Measurements from ENCODE around the gene TAS1R1. TPM values are rescaled to one million over a fixed set of nuclear protein-coding genes. Genes with fewer than 3 reads are reported as not detected.

The TAS1R1 gene
- total RNA-seq, 4 donors from 2014 or later, result not detected

DNA sequence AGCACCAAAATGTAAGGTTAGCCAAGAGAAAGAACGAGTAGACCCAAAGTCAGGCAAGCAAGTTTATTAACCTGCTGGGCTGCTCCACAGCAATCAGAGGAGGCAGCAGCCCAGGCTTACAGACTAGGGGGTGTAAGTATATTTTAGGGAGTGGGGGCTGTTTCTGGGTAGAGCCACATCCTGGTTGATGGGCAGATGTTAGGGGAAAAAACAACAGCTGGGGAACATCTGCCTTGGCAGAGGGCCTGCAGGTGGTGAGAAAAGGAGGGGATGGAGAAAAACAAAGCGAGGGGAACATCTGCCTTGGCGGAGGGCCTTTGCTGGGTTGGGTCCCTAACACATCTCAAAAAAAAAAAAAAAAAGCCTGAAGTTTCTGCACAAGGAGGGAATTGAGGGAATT is 15.0 kb downstream of the TAS1R1 start:
- Histone ChIP-seq H3K27me3 (no peaks in the 10 kb centered on the region), H3K4me1 (no peaks in the 10 kb centered on the region), H3K36me3 (no peaks in the 10 kb centered on the region), H3K9me3 (no peaks in the 10 kb centered on the region), H3K4me3 (replicated peaks in 1 of 3) (no peak overlapping the region), H3K27ac (no peak overlapping the region)
- TF ChIP-seq, protein P1, sequence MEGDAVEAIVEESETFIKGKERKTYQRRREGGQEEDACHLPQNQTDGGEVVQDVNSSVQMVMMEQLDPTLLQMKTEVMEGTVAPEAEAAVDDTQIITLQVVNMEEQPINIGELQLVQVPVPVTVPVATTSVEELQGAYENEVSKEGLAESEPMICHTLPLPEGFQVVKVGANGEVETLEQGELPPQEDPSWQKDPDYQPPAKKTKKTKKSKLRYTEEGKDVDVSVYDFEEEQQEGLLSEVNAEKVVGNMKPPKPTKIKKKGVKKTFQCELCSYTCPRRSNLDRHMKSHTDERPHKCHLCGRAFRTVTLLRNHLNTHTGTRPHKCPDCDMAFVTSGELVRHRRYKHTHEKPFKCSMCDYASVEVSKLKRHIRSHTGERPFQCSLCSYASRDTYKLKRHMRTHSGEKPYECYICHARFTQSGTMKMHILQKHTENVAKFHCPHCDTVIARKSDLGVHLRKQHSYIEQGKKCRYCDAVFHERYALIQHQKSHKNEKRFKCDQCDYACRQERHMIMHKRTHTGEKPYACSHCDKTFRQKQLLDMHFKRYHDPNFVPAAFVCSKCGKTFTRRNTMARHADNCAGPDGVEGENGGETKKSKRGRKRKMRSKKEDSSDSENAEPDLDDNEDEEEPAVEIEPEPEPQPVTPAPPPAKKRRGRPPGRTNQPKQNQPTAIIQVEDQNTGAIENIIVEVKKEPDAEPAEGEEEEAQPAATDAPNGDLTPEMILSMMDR (IDR thresholded peaks at IDR 0.05), result no peak
- no peak for TF ChIP-seq POLR2A (IDR thresholded peaks at IDR 0.05)
- intact Hi-C loops (cut with DNase I), result no loop called here
- 64 to 73% methylated on average over 3 of the region's 3 CpGs for WGBS, 2 donors
- no peak for DNase-seq

- no peaks in the 10 kb centered on the region for H3K27me3 ChIP-seq
- no peak for DNase-seq
- no peaks in the 10 kb centered on the region for H3K4me1 ChIP-seq
- no peak overlapping the region for H3K27ac ChIP-seq
- intact Hi-C loops (cut with DNase I), result no loop called here
- 52 to 68% methylated on average over 3 to 4 of the region's 5 CpGs for WGBS, 2 donors
- H3K36me3 ChIP-seq, result no peaks in the 10 kb centered on the region
- TF ChIP-seq, protein P1 (IDR thresholded peaks at IDR 0.05), result no peak
- TF ChIP-seq POLR2A (IDR thresholded peaks at IDR 0.05), result no peak
- no peaks in the 10 kb centered on the region for H3K9me3 ChIP-seq
- no peak overlapping the region for H3K4me3 ChIP-seq (replicated peaks in 1 of 3)
Measured at GRCh38 chr1:6570987-6571386, 15.9 kb downstream of the TAS1R1 start.

GRCh38 chr1:6572653-6573383 is 17.7 kb downstream of the TAS1R1 start:
- no peaks in the 10 kb centered on the region for H3K27me3 ChIP-seq
- no peaks in the 10 kb centered on the region for H3K4me1 ChIP-seq
- H3K27ac ChIP-seq, result no peak overlapping the region
- H3K36me3 ChIP-seq, result no peaks in the 10 kb centered on the region
- WGBS, 2 donors, result 72 to 75% methylated on average over 12 of the region's 12 CpGs
- no peaks in the 10 kb centered on the region for H3K9me3 ChIP-seq
- intact Hi-C loops (cut with DNase I), result no loop called here
- DNase-seq, result no peak
- TF ChIP-seq, protein P1 (IDR thresholded peaks at IDR 0.05), result no peak
- no peak for TF ChIP-seq POLR2A (IDR thresholded peaks at IDR 0.05)
- no peak overlapping the region for H3K4me3 ChIP-seq (replicated peaks in 1 of 3)

- TF ChIP-seq, protein P1 (IDR thresholded peaks at IDR 0.05), result no peak
- no peak for TF ChIP-seq POLR2A (IDR thresholded peaks at IDR 0.05)
- 74 to 79% methylated on average over 7 to 8 of the region's 8 CpGs for WGBS, 2 donors
- intact Hi-C loops (cut with DNase I), result no loop called here
- H3K27ac ChIP-seq, result no peak overlapping the region
- no peaks in the 10 kb centered on the region for H3K9me3 ChIP-seq
- no peaks in the 10 kb centered on the region for H3K36me3 ChIP-seq
- H3K4me3 ChIP-seq (replicated peaks in 1 of 3), result no peak overlapping the region
- no peaks in the 10 kb centered on the region for H3K27me3 ChIP-seq
- DNase-seq, result no peak
- H3K4me1 ChIP-seq, result peaks cover under 1 to 2% of the 10 kb centered on the region in 2 donors
Measured at GRCh38 chr1:6574025-6574620, 19.0 kb downstream of the TAS1R1 start.

- intact Hi-C loops (cut with DNase I), result no loop called here
- Histone ChIP-seq H3K4me3 (replicated peaks in 1 of 3) (no peak overlapping the region), H3K4me1 (peaks cover 5 to 6% of the 10 kb centered on the region in 2 donors), H3K9me3 (no peaks in the 10 kb centered on the region), H3K27ac (no peak overlapping the region), H3K27me3 (no peaks in the 10 kb centered on the region), H3K36me3 (no peaks in the 10 kb centered on the region)
- 86 to 89% methylated on average over 4 to 10 of the region's 14 CpGs for WGBS, 2 donors
- DNase-seq, result no peak
- TF ChIP-seq, protein P1 (IDR thresholded peaks at IDR 0.05), result no peak
- no peak for TF ChIP-seq POLR2A (IDR thresholded peaks at IDR 0.05)
Measured at GRCh38 chr1:6574818-6575217, 19.7 kb downstream of the TAS1R1 start.
